Activated T-helper 1 cell treated with anti-CD3 and anti-CD28 coated beads, Interleukin-2, amount 50 U/mL, for 16 hours (primary cell): ENCODE data around the gene TRAF7.
"Not testable (repeated sequence)": the region's sequence is repeated elsewhere in the genome, so short reads cannot be mapped to it uniquely, and the experiment has no call there.

Experiments
- DNase-seq, 2 donors: peaks; one replicate each; pipeline ENCODE4 v3.0.0-alpha.2; 2020; ENCODE audit warnings: low read depth in 1 of 2, low spot score in 1 of 2

Gene TRAF7

DNA sequence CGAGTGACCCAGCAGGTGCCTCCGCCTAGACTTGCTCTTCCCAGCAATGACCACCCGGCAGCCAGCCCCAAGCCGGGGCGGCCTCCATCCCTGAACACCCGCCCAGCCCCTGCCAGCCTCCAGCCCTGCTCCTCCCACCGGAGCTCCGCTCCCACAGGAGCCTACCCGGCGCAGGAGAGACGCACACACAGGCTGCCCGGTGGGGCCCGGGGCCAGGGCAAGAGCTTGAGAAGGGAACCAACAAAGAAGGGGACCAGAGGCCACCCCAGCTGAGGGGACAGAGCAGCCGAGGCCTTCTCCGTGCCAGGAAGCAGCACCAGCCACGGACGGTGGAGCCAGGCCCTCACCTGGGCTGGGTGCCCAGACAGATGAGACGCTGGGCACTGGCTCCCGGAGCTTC lies 33.7 kb upstream of the TRAF7 start:
- no peak for DNase-seq

GRCh38 chr16:2122429-2122828 lies 33.2 kb upstream of the TRAF7 start:
- no peak for DNase-seq

DNA sequence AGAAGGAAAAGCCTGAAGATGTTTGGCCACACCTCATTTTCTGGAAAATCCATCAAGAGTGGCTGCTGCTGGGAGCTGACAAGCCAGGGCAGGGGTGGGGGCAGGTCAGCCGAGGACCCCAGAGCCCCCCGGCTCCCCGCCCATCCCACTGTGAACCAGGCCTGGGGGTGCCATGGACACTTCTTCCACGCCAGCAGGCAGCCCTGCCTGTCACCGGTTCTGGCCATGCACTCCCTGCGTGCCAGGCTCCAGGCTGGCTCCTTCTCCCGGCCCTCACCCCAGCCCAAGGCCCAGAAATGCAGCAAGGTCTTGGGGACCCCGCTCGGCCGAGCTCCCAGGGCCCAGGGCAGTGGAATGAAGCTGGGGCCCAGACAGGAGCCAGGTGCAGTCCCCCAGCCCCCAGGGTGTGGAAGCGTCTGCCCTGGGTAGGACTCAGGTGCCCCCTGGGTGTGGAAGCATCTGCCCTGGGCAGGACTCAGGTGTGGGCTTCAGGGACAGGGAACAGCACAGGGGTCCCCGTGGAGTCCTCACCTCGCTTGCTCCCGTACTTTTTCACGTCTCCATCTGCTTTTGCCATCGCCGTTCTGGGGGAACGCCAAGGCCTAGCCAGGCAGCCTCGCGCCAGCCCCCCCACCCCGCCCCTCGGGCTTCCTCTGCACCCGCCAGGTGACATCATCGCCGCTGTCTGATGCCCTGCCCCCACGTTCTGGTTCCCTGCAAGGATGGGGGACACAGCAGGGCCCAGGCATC lies 32.5 kb upstream of the TRAF7 start:
- not testable (repeated sequence) for DNase-seq

- not testable (repeated sequence) for DNase-seq
These were observed 31.7 kb upstream of the TRAF7 start for GRCh38 chr16:2123706-2124376.

DNA sequence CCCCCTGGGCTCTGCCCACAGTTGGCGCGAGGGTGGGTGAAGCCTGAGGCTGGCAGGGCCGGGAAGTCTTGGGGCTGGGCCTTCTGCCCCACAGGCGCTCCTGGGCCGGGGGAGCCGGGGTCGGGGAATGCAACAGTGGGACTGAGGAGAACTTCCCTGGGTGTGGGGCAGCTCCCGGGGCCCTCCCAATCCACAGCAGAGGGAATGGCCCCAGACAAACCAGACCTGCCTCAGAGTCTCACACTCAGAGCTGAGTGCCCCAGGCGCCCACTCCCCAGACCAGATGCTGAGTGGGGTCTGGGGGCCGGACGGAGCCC lies 31.2 kb upstream of the TRAF7 start:
- DNase-seq, result not testable (repeated sequence)

DNA sequence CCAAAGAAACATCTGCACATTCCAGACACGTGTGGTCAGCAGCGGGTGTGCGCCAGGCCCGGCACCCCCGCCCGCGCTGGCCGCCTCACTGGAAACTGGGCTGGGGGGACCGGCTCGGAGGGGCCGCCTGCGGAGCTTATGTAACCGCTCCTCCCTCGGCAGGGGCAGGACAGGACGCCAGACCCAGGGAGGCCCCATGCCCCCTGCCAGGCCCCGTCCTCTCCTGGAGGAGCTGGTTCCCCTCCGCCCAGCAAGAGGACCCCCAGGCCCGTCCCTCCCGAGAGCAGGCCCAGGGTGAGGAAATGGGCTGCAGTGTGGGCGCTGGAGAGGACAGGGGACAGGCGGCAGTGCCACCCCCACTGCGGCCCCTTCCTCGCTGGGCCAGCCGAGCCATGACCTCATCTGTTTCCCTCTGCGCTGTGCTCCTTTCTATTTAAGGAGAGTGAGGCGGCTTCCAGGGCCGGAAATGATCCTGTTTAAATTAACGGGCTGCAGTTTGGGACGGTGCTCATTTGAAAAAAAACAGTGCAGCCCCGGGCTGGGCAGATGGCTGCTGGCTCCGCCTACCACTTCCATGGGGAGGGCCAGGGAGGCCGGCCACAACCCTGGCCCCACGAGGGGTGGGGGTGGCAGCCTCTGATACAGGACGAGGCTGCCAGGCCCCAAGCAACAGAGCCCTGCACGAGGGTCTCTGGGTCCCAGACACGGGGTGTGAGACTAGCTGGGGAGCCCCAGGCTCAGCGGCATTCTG lies 30.7 kb upstream of the TRAF7 start:
- not testable (repeated sequence) for DNase-seq

DNA sequence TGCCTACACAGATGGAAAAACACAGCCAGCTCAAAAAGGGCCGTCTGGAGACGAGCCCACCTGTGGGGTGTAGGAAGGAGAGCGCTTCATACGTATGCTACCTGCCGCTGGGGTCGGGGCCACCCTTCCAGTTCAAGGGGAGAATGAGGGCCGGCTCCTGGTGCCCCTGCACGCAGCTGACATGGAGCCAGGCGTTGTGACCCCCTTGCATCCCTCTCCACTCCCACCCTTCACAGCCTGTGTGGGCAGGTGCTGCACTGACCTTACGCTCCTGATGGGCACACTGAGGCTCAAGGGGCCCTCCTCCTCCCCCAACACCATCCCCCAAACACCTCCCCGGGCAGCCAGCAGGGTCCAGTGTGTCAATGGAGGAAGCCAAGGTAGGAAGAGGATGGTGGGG lies 30.0 kb upstream of the TRAF7 start:
- DNase-seq, result not testable (repeated sequence)

DNA sequence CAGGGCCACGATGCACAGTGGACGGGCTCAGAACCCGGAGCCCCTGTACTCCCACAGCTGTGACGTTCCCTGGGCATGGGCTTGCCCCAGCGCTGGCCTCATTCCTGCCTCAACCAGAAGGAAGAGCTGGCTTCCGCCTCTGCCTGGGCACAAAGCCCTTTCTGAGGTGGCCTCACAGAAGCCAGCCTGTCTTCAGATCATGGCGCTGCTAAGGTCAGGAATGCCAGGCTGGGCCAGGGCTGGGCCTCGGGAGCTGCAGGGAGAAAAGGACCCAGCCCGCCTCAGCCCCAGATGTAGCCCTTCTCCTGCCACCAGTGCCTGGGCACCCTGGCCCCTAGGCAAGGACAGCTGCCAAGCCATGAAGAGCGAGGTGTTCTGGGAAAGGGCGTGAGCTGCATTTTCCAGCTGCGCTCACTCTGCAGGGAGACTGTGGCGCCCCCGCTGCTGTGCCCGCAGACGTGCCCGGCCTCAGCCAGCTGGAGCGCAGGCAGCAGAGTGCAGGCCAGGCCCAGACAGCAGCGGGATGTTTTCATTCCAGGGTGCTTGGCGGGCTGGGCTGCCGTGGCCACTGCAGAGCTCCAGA lies 29.3 kb upstream of the TRAF7 start:
- not testable (repeated sequence) for DNase-seq

DNA sequence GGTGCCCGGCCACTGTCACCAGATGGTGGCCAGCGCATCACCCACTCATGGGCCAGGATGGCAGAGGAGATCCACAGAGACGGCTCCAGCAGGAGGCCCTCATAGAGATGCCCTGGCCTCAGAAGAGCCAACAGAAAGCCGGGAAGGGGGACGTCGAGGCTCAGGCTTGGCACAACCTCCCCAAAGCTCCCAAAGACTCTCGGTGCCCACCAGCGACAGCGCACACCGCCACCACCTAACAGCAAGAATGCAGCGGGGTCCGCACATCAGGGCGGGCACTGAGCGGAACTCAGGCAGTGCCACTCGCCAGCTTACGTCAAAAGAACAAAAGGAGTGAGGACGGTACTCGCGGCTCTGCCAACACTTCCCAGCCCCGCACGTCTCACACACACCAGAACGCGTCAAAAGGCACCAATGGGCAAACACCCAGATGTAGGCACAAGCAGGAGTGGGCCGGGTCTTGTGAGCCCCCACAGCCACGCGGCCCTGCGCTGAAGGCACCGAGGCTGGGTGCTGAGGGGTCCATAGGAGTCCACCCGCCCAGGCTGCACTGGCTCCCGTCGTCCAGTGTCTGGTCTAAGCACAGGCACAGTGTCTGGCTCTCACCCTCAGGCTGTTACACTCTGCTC lies 28.5 kb upstream of the TRAF7 start:
- DNase-seq, result not testable (repeated sequence)

DNA sequence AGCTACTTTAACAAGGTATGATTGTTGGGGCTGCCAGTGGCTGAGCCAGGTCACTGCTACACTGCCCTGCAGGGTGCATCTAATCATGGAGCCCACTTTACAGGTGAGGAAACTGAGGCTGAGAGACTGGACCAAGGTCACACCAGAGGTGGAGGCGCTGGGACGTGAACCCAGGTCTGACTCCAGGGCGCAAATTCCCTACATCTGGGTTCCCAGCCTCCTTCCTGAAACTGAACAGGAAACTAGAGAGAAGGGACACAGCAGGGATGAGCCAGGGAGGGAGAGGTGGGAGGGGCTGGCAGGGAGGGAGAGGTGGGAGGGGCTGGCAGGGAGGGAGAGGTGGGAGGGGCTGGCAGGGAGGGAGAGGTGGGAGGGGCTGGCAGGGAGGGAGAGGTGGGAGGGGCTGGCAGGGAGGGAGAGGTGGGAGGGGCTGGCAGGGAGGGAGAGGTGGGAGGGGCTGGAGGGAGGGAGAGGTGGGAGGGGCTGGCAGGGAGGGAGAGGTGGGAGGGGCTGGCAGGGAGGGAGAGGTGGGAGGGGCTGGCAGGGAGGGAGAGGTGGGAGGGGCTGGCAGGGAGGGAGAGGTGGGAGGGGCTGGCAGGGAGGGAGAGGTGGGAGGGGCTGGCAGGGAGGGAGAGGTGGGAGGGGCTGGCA lies 27.8 kb upstream of the TRAF7 start:
- not testable (repeated sequence) for DNase-seq

DNA sequence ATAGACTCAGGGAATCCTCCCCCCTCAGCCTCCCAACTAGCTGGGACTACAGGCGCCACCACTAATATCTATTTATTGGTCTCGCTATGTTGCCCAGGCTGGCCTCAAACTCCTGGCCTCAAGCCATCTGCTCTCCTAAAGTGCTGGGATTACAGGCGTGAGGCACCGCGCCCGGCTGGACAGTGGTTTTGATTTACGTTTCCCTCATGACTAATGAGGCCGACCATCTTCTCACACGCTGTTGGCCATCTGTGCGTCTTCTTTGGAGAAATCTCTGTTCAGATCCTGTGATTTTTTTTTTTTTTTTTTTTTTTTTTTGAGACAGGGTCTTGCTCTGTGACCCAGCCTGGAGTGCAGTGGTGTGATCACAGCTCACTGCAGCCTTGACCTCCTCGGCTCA lies 26.3 kb upstream of the TRAF7 start:
- not testable (repeated sequence) for DNase-seq

DNA sequence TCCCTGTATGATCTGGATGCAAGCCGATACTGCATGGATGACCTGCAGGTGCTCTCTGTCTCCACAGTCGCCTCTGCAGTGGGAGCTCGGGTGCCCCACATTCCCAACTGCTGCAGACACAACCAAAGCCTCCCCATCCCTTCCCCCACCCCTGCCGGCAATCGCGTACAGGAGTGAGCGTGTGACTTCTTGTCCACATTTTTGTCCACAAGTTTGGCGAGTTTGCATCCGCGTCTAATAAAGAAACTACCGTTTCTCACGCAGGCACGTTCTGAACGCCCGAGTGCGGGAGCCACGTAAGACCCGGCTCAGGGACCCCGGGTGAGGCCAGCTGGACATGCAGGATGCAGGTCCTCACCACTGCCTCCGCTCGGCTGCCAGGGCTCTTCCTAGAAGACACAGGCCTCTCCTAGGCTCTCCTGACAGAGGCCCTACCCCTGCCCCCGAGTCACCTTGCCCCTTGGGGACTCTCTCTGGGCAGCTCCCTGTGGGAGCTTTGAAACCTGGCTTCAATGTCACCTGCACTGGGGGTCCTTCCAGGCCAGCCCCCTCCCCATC lies 25.6 kb upstream of the TRAF7 start:
- not testable (repeated sequence) for DNase-seq

- DNase-seq, result not testable (repeated sequence)
These were observed 21.8 kb upstream of the TRAF7 start for GRCh38 chr16:2133797-2134196.

DNA sequence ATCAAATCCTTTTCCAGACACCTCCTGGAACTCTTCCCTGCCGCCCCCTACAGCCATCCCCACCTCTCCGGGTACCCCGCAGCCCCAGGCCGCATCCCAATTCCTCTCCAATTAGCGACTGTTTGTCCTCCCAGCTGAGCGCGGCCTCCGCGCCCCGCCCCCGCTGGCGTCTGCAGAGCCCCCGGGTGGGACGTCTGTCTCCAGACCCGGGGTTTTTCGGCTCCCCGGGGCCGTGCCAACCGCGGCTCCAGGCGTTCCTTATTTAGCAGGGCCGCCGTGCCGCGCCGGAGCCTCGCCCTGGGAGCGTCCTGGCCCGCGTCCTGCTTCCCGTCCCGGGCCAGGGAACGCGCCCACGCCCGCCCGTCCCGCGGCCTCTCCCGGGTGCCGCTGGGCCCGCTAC lies 20.5 kb upstream of the TRAF7 start:
- DNase-seq, result not testable (repeated sequence)

DNA sequence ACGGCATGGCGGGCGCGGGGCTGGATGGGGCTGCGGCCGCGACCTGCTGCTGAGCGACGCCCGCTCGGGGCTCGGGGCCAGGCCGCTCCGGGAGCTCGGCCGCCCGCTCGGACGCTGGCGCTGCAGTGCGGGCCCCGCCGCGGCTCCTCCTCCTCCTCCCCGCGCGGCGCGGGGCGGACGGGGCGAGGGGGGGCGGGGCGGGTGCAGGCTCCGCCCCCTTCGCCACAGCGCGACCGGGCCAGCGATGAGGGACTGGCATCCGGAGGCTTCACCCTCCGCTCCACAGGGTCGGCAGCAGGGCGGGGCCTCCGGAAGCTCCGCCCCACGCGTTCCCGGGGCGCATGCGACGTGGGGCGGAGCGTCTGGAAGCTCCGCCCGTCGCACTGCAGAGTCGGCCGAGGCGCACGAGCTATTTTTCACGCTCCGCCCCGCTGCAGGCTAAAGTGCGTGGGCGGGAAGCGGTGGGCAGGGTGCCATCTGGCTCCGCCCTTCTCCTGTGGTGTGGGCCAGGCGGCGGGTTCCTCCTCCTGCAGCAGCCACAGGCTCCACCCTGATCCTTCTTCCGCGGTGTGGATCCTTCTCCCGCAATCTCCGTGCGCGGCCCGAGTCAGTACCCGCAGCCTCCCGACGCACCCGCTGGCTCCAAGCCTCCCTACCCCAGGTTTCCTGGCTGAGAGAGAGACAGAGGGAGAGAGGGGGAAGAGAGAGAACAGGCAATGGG lies 19.7 kb upstream of the TRAF7 start, which contains the start of gene PKD1:
Gene PKD1 (minus strand): TSS at position 129 of the 721 bp plus-strand sequence. CDS start 209 bp downstream, outside the sequence.
- DNase-seq, result peak; percentile 97 to 98

DNA sequence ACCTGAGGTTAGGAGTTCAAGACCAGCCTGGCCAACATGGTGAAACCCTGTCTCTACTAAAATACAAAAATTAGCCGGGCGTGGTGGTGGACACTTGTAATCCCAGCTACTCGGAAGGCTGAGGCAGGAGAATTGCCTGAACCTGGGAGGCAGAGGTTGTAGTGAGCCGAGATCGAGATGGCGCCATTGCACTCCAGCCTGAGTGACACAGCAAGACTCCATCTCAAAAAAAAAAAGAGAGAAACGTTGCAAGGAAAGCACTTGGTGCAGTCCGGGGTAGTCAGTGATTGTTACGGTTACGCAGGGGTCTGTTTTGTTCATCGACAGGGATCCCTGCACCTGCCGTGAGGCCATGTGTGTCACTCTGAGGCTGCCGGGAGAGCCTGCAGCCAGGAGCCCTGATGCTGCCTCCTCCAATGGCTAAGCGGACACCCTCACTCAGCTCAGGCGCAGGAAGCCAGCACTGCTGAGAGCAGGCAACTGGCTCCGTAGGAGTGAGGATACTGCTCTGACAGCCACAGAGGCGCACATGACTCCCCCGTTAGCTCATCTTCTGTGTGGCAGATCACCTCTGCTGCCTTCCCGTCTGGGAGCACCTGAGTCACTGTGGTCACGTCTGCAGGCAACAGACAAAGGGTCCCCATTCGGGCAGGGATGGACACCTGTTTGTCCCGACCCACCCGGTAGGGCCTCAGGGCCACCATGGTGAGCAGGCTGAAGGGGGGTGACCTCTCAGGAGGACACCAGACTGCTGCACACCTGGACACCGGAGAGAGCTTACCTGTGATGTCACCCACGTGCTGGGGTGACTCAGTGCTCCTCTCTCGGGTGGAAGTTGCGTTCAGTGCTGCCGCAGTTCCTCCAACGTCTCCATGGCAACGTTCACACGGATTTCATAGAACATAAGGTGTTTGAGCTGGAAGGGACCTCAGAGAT lies 12.4 kb upstream of the TRAF7 start:
- DNase-seq, result no peak

- DNase-seq, result no peak
These were observed 11.6 kb upstream of the TRAF7 start for GRCh38 chr16:2143878-2144485.

GRCh38 chr16:2145843-2146242 lies 9.7 kb upstream of the TRAF7 start:
- DNase-seq, result no peak
